GM12878 (cell line): ENCODE measurements around the gene PPP1CC. TPM values are rescaled to one million over a fixed set of nuclear protein-coding genes. Genes with fewer than 3 reads are reported as not detected.

Source experiments
- ATAC-seq: fragments of 200-7000 bp; cut with Tn5 transposase; 3 replicates; pipeline ENCODE4 v1.9.1; 2020; ENCODE audit warnings: mild to moderate bottlenecking, moderate library complexity
- BruUV-seq: library from RNA; stranded (reverse); fragments of 400-500 nt; replicated peaks from 2 replicates; lab custom pipeline; 2021; lab: Mats Ljungman, UMichigan
- CTCF ChIA-PET: fragments of 300-600 bp; sonication (Branson Sonifier 250); formaldehyde crosslinking; extraction: SDS; loops from one replicate; lab custom pipeline; 2021; ENCODE audit warnings: inconsistent platforms; lab: Yijun Ruan, JAX
- POLR2A ChIA-PET: fragments of 350-600 bp; formaldehyde crosslinking; extraction: SDS; loops from one replicate; lab custom pipeline; 2021; ENCODE audit warnings: inconsistent platforms; lab: Charles Lee
- RAD21 ChIA-PET: fragments of 300-600 bp; sonication (Branson Sonifier 250); formaldehyde crosslinking; loops from one replicate; lab custom pipeline; 2023; ENCODE audit warnings: antibody characterized with exemption; ENCODE audit not compliant: unreplicated experiment; lab: Charles Lee
- SMC1A ChIA-PET: fragments of 300-600 bp; sonication (Branson Sonifier 250); formaldehyde crosslinking; loops from one replicate; lab custom pipeline; 2023; ENCODE audit not compliant: unreplicated experiment, uncharacterized antibody; lab: Charles Lee
- DNase-seq: peaks from one replicate; pipeline ENCODE4 v3.0.0-alpha.2; 2011; ENCODE audit warnings: low read depth, low spot score
- FAIRE-seq: peaks from 3 replicates; lab custom pipeline; 2011; peaks lifted over from hg19 to GRCh38; lab: Jason Lieb, UNC
- H2AFZ ChIP-seq: 2 replicates; pipeline ENCODE4 v1.6.0; 2011; ENCODE audit warnings: low read depth, low read length, control low read depth; ENCODE audit not compliant: control insufficient read depth
- H3K27ac ChIP-seq: 2 replicates; pipeline ENCODE4 v1.5.1; 2011; ENCODE audit warnings: control low read depth; ENCODE audit not compliant: control insufficient read depth, insufficient read depth
- H3K27me3 ChIP-seq, 2 experiments: replicated peaks in 1 of 2; 2 replicates each; pipeline versions ENCODE4 v1.6.0 to v1.6.1; 2011; ENCODE audit warnings: low read length in 1 of 2; ENCODE audit not compliant: control insufficient read depth in 2 of 2, insufficient read depth in 2 of 2
- H3K36me3 ChIP-seq, 2 experiments: 2 replicates each; pipeline ENCODE4 v1.5.1; 2011; ENCODE audit warnings: low read length in 1 of 2; ENCODE audit not compliant: control insufficient read depth in 2 of 2, insufficient read depth in 2 of 2
- H3K4me1 ChIP-seq: 2 replicates; pipeline ENCODE4 v1.6.1; 2011; ENCODE audit warnings: mild to moderate bottlenecking, low read length, moderate library complexity, mixed read lengths; ENCODE audit not compliant: control insufficient read depth, insufficient read depth
- H3K4me2 ChIP-seq: 2 replicates; pipeline ENCODE4 v1.6.0; 2011; ENCODE audit warnings: control low read depth; ENCODE audit not compliant: control insufficient read depth, insufficient read depth
- H3K4me3 ChIP-seq: fragments of 200-600 bp; sonication (generic); 2 replicates; pipeline ENCODE4 v1.5.1; 2016
- H3K79me2 ChIP-seq: 2 replicates; pipeline ENCODE4 v1.6.0; 2011; ENCODE audit warnings: low read length; ENCODE audit not compliant: control insufficient read depth, insufficient read depth
- H3K9ac ChIP-seq: 2 replicates; pipeline ENCODE4 v1.8.0; 2011; ENCODE audit warnings: low read length, control low read depth, mixed read lengths; ENCODE audit not compliant: control insufficient read depth, insufficient read depth
- H3K9me3 ChIP-seq: replicated peaks from 3 replicates; pipeline ENCODE4 v1.5.1; 2011; ENCODE audit warnings: mild to moderate bottlenecking, low read length; ENCODE audit not compliant: control insufficient read depth, insufficient read depth
- H4K20me1 ChIP-seq: 2 replicates; pipeline ENCODE4 v1.6.0; 2011; ENCODE audit not compliant: control insufficient read depth, insufficient read depth
- CHD1 ChIP-seq: IDR thresholded peaks from 2 replicates; pipeline ENCODE4 v1.6.1; 2012; ENCODE audit warnings: low read depth, low read length, improper control_type of control experiment
- DPF2 ChIP-seq: fragments of 450-650 bp; IDR thresholded peaks from 2 replicates; pipeline ENCODE4 v1.6.1; 2017; ENCODE audit warnings: mild to moderate bottlenecking
- NBN ChIP-seq: fragments of 450-650 bp; IDR thresholded peaks from 2 replicates; pipeline ENCODE4 v1.6.1; 2016
- NKRF ChIP-seq: fragments of 450-650 bp; conservative IDR thresholded peaks from 2 replicates; pipeline ENCODE4 v1.6.1; 2017; ENCODE audit warnings: mild to moderate bottlenecking, moderate library complexity
- SKIL ChIP-seq: fragments of 450-650 bp; IDR thresholded peaks from 2 replicates; pipeline ENCODE4 v1.6.1; 2017; ENCODE audit warnings: mild to moderate bottlenecking, low read depth, inconsistent platforms; ENCODE audit not compliant: poor library complexity, severe bottlenecking
- SMARCA5 ChIP-seq: fragments of 450-650 bp; IDR thresholded peaks from 2 replicates; pipeline ENCODE4 v1.6.1; 2017; ENCODE audit warnings: mild to moderate bottlenecking
- TARDBP ChIP-seq: IDR thresholded peaks from 2 replicates; pipeline ENCODE4 v1.6.1; 2016; ENCODE audit warnings: borderline replicate concordance
- TCF3 ChIP-seq: IDR thresholded peaks from 2 replicates; pipeline ENCODE4 v1.6.1; 2012; ENCODE audit warnings: low read depth, mild to moderate bottlenecking, low read length, borderline replicate concordance; ENCODE audit not compliant: insufficient read depth
- WGBS: methylation state at CpG from one replicate; pipeline ENCODE4 v1.1.6; 2016; ENCODE audit warnings: low lambda C conversion rate; ENCODE audit not compliant: insufficient replicate concordance, insufficient coverage; ENCODE audit errors: missing lambda C conversion rate; 5-methylcytosine and 5-hydroxymethylcytosine counted together
- in situ Hi-C: fragments of 300-500 bp; cut with MboI; formaldehyde crosslinking; loops from 9 replicates; pipeline ENCODE4 v1.14.3; 2018; ENCODE audit warnings: mixed read lengths
- intact Hi-C: fragments of 100-400 bp; cut with micrococcal nuclease; formaldehyde crosslinking; loops from one replicate; pipeline ENCODE4 v1.14.2; 2022; ENCODE audit not compliant: unreplicated experiment
- polyA plus RNA-seq, 11 experiments: library from polyadenylated mRNA; depleted of rRNA in 4 of 11; unstranded in 6 of 11; stranded (reverse) in 5 of 11; fragments of >200 nt; fragmentation: Nextera tagmentation in 4 of 11; fragmentation: Illumina TruSeq in 1 of 11; extraction: Ambion mirVana in 4 of 11; extraction: Trizol in 1 of 11; gene quantifications; 1 replicate in 1 of 11; 2 replicates in 10 of 11; pipeline versions ENCODE4 v1.2.1 to v1.2.3, GENCODE V29; 2011 to 2016; ENCODE audit warnings: inconsistent platforms in 2 of 11, missing spikeins in 2 of 11, low read depth in 1 of 11
- total RNA-seq, 4 experiments: library from RNA; depleted of rRNA in 3 of 4; stranded (reverse); fragments of >200 nt in 3 of 4; fragmentation: Illumina TruSeq in 1 of 4; extraction: Trizol in 1 of 4; gene quantifications; 2 replicates each; pipeline versions ENCODE4 v1.2.1 to v1.2.3, GENCODE V29; 2013 to 2021
- TF ChIP-seq, protein P1 (sequence below): IDR thresholded peaks from 2 replicates; pipeline ENCODE4 v1.6.1; 2012; ENCODE audit warnings: low read depth, low read length, improper control_type of control experiment
- TF ChIP-seq, protein P2 (sequence below): fragments of 450-650 bp; formaldehyde crosslinking; IDR thresholded peaks from 2 replicates; pipeline ENCODE4 v1.4.0; 2020; ENCODE audit warnings: mild to moderate bottlenecking, moderate library complexity
- TF ChIP-seq, protein P3 (sequence below): fragments of 150-350 bp; IDR thresholded peaks from 2 replicates; pipeline ENCODE4 v1.6.1; 2016; ENCODE audit warnings: low read depth, low read length

PPP1CC gene
- total and polyA plus RNA-seq, 10 of the 15 experiments (the other 5 are each of a cell fraction or from before 2014, with no cell fraction given), result 64.4 to 279 (median 157) TPM

DNA sequence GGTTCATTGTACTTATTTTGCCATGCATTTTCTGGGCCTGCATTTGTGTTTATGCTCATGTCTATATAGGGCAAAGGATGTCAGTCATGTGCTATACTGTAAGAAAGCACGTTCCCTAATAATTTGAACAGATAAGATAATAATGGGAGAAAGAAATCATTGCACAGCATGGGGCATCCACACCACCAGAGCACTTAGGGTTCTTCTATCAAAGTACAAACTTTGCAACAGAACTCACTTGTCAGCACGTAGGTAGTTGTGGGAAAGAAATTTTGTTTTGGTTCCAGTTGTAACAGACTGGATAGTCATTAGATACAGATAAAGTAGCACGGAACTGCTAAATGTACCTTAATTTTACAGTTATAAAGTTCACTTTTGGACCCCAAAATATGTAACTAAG lies 10.1 kb downstream of the PPP1CC start:
- H3K36me3 ChIP-seq, result peaks cover 7 to 14% of the 10 kb centered on the region in 2 experiments
- intact Hi-C loops, result no loop called here
- FAIRE-seq (no peak), ATAC-seq (no peak), DNase-seq (no peak)
- in situ Hi-C loops, result no loop called here
- ChIA-PET SMC1A (interaction anchor here (0.8 to 1.5 kb wide), 4 partner anchors 9 to 31 kb away, joined by 3 to 4 read pairs (median 3); no protein-coding TSS in a partner anchor), CTCF (interaction anchor here (1.0 to 1.4 kb wide), 2 partner anchors 33 to 114 kb away, joined by 3 to 5 read pairs; no protein-coding TSS in a partner anchor), RAD21 (interaction anchor here (1.1 kb wide), 1 partner anchor 112 kb away, joined by 4 read pairs; no protein-coding TSS in a partner anchor), POLR2A (no interaction called here)
- peaks cover 7% of the 10 kb centered on the region for H4K20me1 ChIP-seq
- H3K79me2 ChIP-seq, result peaks cover 86% of the 10 kb centered on the region
- no peak overlapping the region for H3K4me3 ChIP-seq
- H3K4me1 ChIP-seq, result peaks cover 7% of the 10 kb centered on the region; the same call in 1 of the 2 replicates
- no TSS peak for BruUV-seq
- H3K4me2 ChIP-seq, result no peak overlapping the region
- H3K27ac ChIP-seq, result no peak overlapping the region
- no peaks in the 10 kb centered on the region for H3K27me3 ChIP-seq
- H2AFZ ChIP-seq, result no peak overlapping the region
- H3K9ac ChIP-seq, result no peak overlapping the region
- no peaks in the 10 kb centered on the region for H3K9me3 ChIP-seq
- WGBS, result 65% methylated on average over 3 of the region's 3 CpGs
- TF ChIP-seq DPF2 (no peak), TCF3 (no peak), TARDBP (no peak), NKRF (no peak), SKIL (no peak), NBN (no peak), CHD1 (no peak), SMARCA5 (no peak)
- TF ChIP-seq, protein P1, sequence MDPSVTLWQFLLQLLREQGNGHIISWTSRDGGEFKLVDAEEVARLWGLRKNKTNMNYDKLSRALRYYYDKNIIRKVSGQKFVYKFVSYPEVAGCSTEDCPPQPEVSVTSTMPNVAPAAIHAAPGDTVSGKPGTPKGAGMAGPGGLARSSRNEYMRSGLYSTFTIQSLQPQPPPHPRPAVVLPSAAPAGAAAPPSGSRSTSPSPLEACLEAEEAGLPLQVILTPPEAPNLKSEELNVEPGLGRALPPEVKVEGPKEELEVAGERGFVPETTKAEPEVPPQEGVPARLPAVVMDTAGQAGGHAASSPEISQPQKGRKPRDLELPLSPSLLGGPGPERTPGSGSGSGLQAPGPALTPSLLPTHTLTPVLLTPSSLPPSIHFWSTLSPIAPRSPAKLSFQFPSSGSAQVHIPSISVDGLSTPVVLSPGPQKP, result no peak
- TF ChIP-seq, protein P2, sequence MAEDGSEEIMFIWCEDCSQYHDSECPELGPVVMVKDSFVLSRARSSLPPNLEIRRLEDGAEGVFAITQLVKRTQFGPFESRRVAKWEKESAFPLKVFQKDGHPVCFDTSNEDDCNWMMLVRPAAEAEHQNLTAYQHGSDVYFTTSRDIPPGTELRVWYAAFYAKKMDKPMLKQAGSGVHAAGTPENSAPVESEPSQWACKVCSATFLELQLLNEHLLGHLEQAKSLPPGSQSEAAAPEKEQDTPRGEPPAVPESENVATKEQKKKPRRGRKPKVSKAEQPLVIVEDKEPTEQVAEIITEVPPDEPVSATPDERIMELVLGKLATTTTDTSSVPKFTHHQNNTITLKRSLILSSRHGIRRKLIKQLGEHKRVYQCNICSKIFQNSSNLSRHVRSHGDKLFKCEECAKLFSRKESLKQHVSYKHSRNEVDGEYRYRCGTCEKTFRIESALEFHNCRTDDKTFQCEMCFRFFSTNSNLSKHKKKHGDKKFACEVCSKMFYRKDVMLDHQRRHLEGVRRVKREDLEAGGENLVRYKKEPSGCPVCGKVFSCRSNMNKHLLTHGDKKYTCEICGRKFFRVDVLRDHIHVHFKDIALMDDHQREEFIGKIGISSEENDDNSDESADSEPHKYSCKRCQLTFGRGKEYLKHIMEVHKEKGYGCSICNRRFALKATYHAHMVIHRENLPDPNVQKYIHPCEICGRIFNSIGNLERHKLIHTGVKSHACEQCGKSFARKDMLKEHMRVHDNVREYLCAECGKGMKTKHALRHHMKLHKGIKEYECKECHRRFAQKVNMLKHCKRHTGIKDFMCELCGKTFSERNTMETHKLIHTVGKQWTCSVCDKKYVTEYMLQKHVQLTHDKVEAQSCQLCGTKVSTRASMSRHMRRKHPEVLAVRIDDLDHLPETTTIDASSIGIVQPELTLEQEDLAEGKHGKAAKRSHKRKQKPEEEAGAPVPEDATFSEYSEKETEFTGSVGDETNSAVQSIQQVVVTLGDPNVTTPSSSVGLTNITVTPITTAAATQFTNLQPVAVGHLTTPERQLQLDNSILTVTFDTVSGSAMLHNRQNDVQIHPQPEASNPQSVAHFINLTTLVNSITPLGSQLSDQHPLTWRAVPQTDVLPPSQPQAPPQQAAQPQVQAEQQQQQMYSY (CRISPR knock-in tag), result no peak
- TF ChIP-seq, protein P3, sequence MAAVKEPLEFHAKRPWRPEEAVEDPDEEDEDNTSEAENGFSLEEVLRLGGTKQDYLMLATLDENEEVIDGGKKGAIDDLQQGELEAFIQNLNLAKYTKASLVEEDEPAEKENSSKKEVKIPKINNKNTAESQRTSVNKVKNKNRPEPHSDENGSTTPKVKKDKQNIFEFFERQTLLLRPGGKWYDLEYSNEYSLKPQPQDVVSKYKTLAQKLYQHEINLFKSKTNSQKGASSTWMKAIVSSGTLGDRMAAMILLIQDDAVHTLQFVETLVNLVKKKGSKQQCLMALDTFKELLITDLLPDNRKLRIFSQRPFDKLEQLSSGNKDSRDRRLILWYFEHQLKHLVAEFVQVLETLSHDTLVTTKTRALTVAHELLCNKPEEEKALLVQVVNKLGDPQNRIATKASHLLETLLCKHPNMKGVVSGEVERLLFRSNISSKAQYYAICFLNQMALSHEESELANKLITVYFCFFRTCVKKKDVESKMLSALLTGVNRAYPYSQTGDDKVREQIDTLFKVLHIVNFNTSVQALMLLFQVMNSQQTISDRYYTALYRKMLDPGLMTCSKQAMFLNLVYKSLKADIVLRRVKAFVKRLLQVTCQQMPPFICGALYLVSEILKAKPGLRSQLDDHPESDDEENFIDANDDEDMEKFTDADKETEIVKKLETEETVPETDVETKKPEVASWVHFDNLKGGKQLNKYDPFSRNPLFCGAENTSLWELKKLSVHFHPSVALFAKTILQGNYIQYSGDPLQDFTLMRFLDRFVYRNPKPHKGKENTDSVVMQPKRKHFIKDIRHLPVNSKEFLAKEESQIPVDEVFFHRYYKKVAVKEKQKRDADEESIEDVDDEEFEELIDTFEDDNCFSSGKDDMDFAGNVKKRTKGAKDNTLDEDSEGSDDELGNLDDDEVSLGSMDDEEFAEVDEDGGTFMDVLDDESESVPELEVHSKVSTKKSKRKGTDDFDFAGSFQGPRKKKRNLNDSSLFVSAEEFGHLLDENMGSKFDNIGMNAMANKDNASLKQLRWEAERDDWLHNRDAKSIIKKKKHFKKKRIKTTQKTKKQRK, result no peak
